Effector CD4-positive, alpha-beta T cell (primary cell): ENCODE data around the gene AMN1.
A peak's percentile ranks its signal among the peaks of the same experiment; 100 is the strongest.
"Not testable (repeated sequence)": the region's sequence is repeated elsewhere in the genome, so short reads cannot be mapped to it uniquely, and the experiment has no call there.

Source experiments
- DNase-seq: peaks from one replicate; pipeline ENCODE4 v3.0.0-alpha.2; 2020

Gene AMN1

DNA sequence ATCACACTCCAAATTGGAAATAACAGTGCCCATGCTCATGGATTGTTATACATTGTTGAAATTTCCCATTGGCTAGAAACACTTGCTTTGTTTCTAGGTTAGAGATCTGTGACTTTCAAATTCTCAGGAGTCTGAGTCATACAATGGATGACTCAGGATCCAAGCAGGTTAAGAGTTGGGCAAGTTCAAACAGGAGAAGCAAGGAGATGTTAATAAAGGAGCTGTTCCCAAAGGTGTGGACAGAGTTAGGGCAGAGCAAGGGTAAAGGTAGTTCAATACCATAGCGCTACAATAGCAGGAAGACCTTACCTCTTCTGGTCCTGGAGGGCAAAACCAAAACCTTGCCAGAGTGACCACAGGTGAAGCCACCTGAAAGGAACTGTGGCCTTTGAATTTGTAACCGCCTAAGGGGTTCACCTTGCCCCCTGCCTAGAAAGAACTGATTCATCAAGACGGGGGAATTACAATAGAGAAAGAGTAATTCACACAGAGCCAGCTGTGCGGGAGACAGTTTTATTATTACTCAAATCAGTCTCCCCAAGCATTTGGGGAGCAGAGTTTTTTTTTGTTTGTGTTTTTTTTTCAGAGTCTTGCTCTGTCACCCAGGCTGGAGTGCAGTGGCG, 4.2 kb upstream of the AMN1 start:
- DNase-seq, result no peak

DNA sequence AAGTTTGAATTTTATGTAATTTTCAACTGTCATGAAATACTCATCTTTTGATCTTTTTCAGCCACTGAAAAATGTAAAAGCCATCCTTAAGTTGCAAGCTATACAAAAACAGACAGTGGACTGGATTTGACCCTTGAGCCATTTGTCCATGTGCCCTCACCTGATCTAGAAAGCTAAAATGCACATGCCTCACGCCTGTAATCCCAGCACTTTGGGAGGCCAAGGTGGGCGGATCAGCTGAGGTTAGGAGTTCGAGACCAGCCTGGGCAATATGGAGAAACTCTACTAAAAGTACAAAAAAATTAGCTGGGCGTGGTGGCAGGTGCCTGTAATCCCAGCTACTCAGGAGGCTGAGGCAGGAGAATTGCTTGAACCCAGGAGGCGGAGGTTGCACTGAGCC, 2.4 kb upstream of the AMN1 start:
- not testable (repeated sequence) for DNase-seq

- DNase-seq, result no peak
Measured at GRCh38 chr12:31729705-31730104, 884 bp upstream of the AMN1 start.

- DNase-seq, result no peak
Measured at GRCh38 chr12:31728289-31728916, 418 bp downstream of the AMN1 start.

DNA sequence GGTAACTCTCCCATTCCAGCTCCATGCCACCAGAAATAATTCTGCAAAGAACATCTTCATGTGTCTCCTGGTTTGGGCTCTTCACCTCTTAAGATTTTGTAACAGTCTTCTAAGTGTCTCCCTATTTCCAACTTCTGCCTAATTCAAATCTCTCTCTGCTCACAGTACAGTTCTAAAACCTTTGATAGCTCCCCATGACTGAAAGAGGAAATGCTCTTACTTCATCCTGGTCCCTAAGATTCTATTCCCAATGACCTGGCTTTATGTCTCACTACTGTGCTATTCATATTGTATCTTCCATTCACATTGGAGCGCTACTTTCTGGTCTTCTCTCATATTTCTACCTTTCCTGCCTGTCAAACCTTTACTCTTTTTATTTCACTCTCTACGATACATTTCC, 1.6 kb downstream of the AMN1 start:
- DNase-seq, result no peak

- DNase-seq, result no peak
Measured at GRCh38 chr12:31726575-31726974, 2.2 kb downstream of the AMN1 start.

GRCh38 chr12:31724557-31724956, 4.3 kb downstream of the AMN1 start:
- DNase-seq, result no peak

DNA sequence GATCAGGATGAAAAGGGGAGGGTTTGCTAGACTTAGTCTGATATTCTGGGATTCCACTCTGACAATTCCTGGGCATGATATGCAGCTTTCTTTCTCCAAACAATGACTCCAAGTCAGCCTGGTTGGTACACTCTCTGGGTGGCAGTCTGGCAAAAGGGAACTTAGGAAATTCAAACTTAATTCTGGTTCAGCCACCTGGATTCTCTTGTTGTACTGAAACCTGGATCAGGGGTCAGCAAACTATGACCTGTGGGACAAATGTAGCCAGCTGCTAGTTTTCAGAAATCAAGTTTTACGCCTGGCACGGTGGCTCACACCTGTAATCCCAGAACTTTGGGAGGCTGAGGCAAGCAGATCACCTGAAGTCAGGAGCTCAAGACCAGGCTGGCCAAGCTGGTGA, 6.2 kb downstream of the AMN1 start:
- no peak for DNase-seq

GRCh38 chr12:31718542-31719198, 10.2 kb downstream of the AMN1 start:
- not testable (repeated sequence) for DNase-seq

GRCh38 chr12:31716998-31717397, 11.8 kb downstream of the AMN1 start:
- not testable (repeated sequence) for DNase-seq

DNA sequence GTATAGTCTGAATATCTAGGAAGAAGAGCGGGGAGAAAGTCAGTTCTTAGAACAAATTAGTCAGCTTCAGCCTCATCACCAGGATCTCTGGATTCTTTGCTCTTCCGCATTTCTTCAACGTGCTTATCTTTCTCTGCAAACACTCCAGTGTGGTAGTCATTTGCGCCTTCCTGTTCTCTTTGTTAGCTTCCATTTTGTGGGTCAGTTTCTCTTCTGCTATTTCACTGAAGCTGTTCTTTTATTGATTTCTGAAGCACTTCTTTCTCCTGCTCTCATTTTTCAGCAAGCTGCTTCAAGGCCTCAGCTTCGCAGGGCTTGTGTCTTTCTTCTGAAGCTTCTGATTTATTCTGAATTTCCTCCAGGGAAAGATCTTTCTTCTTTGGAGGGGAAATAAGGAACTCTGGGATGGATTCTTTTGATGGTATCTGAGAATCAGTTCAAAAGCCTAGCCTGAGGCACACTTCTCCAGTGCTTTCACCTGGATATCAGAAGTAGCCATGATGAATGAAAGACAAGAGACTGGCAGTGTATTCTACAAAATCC, 13.5 kb downstream of the AMN1 start:
- no peak for DNase-seq

GRCh38 chr12:31714406-31715271, 14.2 kb downstream of the AMN1 start:
- no peak for DNase-seq

- DNase-seq, result no peak
Measured at GRCh38 chr12:31712877-31713276, 15.9 kb downstream of the AMN1 start.

DNA sequence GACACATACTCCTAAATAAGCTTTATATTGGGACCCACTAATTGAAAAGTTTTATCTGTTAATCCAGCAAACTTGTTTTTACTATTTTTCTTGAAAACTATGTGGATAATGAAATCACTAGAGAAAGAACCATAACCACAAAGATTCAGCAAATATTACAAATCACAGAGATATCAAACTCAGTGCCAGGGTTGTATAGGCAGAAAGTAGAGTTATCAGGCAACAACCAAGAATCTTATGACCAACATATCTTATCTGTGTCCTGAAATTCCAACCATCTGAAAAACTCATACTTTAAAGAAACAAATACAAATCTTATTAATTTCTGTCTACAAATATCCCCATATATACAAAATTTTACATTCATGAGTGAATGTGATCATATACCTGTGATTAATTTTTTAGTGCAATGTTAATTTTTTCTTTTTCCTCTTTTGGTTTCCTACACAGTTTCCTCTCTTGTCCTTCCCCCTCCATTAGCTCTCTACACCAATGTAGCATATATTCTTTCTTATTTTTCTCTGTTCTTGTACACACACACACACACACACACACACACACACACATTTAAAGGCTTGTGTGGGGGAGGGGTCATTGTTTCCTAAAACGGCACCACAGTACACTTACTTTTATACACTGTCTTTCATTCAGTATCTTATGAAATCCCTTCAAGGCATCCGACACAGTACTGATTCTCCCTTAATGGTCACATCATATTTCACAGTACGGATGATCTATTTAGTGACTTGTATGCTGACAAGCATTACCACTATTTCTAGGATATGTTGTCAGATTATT, 18.6 kb downstream of the AMN1 start:
- no peak for DNase-seq

DNA sequence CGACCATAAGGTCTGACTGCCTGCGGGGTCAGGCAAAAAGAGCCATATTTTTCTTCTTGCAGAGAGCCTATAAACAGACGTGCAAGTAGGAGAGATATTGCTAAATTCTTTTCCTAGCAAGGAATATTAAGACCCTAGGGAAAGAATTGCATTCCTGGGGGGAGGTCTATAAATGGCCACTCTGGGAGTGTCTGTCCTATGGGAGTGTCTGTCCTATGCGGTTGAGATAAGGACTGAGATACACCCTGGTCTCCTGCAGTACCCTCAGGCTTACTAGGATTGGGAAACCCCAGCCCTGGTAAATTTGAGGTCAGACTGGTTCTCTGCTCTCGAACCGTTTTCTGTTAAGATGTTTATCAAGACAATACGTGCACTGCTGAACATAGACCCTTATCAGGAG, 20.7 kb downstream of the AMN1 start:
- DNase-seq, result not testable (repeated sequence)

DNA sequence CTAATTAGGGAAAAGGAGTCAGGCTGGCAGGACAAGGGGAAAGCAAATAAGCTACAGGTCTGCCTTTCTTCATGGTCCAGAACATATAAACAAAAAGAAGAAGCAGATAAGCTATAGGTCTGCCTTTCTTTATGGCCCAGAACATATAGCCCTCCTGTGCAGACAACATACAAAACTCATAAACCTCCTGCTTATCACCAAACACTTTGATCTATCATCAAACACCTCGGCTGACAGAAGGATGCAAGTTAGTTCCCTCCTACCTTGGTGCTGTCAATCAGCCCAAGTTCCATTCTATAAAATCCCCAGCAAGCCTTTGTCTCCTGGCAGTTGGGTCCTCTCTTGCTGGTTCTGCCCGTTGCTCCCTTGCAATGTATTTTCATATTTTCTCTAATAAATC, 23.2 kb downstream of the AMN1 start:
- DNase-seq, result no peak

DNA sequence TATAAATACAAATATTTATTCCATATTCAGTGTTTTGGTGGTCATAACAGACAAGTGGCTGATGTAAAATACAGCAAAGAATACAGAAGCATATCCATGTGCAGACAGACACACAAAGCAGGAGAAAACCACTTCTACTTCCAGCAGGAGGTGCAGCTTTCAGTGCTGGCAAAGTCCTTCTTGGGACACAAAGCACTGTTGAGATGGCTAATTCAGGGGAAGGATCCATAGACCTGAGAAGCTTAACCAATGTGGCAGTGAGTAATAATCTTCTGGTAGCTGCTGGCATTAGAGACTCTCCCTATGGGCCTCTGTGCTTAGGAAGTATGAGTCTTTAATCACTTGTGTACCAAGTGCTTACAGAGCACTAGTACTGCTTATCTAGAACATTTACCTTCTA, 26.8 kb downstream of the AMN1 start:
- DNase-seq, result no peak

GRCh38 chr12:31689921-31690320, 38.9 kb downstream of the AMN1 start:
- DNase-seq, result not testable (repeated sequence)

DNA sequence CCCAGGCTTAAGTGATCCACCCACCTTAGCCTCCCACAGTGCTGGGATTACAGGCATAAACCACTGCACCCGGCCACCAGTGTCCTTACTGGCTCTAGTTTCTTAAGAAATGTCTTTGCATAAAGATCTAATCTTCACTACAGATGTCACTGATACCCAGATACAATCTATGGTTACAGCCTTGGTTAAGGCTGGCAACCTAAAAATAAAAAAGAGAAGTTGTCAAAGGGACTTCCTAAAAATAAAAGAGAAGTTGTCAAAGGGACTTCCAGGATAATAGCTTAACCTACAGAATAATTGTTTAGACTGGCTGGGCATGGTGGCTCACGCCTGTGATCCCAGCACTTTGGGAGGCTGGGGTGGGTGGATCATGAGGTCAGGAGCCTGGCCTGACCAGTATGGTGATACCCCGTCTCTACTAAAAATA, 41.7 kb downstream of the AMN1 start:
- no peak for DNase-seq

- DNase-seq, result no peak
Measured at GRCh38 chr12:31685801-31686200, 43.0 kb downstream of the AMN1 start.

DNA sequence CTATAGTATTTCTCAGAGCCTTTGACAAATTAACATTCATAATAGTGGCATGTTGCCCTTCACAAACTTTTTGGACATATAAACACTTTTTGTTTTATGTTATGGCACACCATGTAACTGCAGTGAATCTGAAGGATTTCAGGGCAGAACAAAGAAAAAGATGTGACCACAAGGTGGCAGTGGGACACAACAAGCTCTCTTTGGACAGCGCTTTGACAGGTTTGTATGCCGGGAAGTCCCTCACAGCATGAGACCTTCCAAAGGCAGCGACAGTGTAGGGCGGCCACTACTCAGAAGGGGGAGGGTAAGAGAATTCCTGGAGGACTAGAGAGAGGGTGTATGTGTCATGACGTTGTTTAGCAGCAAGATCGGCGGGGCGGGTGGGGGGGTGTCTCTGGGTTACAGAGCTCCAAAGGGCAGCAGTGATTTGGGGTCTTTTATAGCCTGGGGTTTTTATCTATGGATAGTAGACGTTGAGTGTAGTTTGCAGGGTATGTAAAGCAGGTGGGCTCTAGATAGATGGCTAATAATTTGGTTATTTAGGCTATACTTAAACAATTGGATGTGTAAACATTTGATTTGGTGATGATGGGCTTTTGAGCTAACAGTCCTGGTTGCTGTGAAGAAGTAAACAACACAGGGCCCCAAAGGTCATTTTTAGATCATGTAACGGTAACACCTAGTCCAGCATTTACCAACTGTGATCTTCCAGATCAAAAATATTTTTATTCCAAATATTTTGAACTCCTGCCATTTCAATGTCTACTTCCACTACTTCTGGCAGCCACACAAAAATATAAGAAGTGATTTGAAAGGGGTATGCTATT, 46.5 kb downstream of the AMN1 start:
- peak; percentile 54 for DNase-seq
